GM12878 (cell line): Measurements from ENCODE around the gene CHERP. TPM values are rescaled to one million over a fixed set of nuclear protein-coding genes. Genes with fewer than 3 reads are reported as not detected.
A peak's percentile ranks its signal among the peaks of the same experiment; 100 is the strongest.

Experiments
- FOS ChIP-seq: IDR thresholded peaks from 3 replicates; pipeline ENCODE4 v1.6.1; 2011; ENCODE audit warnings: borderline replicate concordance; ENCODE audit not compliant: insufficient read length; ENCODE audit errors: extremely low read depth
- NFYB ChIP-seq: IDR thresholded peaks from 2 replicates; pipeline ENCODE4 v1.6.1; 2011; ENCODE audit warnings: low read depth, mild to moderate bottlenecking, low read length, improper control_type of control experiment, moderate library complexity; ENCODE audit not compliant: insufficient read depth
- POU2F2 ChIP-seq: IDR thresholded peaks from 3 replicates; pipeline ENCODE4 v1.6.1; 2011; ENCODE audit warnings: low read depth, mild to moderate bottlenecking, low read length, borderline replicate concordance
- SMARCA5 ChIP-seq: fragments of 450-650 bp; IDR thresholded peaks from 2 replicates; pipeline ENCODE4 v1.6.1; 2017; ENCODE audit warnings: mild to moderate bottlenecking
- ZNF207 ChIP-seq: fragments of 450-650 bp; IDR thresholded peaks from 2 replicates; pipeline ENCODE4 v1.6.1; 2014; ENCODE audit warnings: antibody characterized with exemption, mild to moderate bottlenecking, borderline replicate concordance
- ZNF384 ChIP-seq: IDR thresholded peaks from 2 replicates; pipeline ENCODE4 v1.6.1; 2012; ENCODE audit warnings: low read depth, mild to moderate bottlenecking, low read length, improper control_type of control experiment, borderline replicate concordance
- polyA plus RNA-seq, 11 experiments: library from polyadenylated mRNA; depleted of rRNA in 4 of 11; unstranded in 6 of 11; stranded (reverse) in 5 of 11; fragments of >200 nt; fragmentation: Nextera tagmentation in 4 of 11; fragmentation: Illumina TruSeq in 1 of 11; extraction: Ambion mirVana in 4 of 11; extraction: Trizol in 1 of 11; gene quantifications; 1 replicate in 1 of 11; 2 replicates in 10 of 11; pipeline versions ENCODE4 v1.2.1 to v1.2.3, GENCODE V29; 2011 to 2016; ENCODE audit warnings: inconsistent platforms in 2 of 11, missing spikeins in 2 of 11, low read depth in 1 of 11
- total RNA-seq, 4 experiments: library from RNA; depleted of rRNA in 3 of 4; stranded (reverse); fragments of >200 nt in 3 of 4; fragmentation: Illumina TruSeq in 1 of 4; extraction: Trizol in 1 of 4; gene quantifications; 2 replicates each; pipeline versions ENCODE4 v1.2.1 to v1.2.3, GENCODE V29; 2013 to 2021
- TF ChIP-seq, protein P1 (sequence below): IDR thresholded peaks from 2 replicates; pipeline ENCODE4 v1.6.1; 2012; ENCODE audit warnings: low read depth, low read length, improper control_type of control experiment
- TF ChIP-seq, protein P2 (sequence below): fragments of 450-650 bp; conservative IDR thresholded peaks from 2 replicates; pipeline ENCODE4 v1.6.1; 2017; ENCODE audit warnings: mild to moderate bottlenecking, moderate library complexity

CHERP gene
- total and polyA plus RNA-seq, 10 of the 15 experiments (the other 5 are each of a cell fraction or from before 2014, with no cell fraction given) = 0.66 to 65.3 (median 12.2) TPM

DNA sequence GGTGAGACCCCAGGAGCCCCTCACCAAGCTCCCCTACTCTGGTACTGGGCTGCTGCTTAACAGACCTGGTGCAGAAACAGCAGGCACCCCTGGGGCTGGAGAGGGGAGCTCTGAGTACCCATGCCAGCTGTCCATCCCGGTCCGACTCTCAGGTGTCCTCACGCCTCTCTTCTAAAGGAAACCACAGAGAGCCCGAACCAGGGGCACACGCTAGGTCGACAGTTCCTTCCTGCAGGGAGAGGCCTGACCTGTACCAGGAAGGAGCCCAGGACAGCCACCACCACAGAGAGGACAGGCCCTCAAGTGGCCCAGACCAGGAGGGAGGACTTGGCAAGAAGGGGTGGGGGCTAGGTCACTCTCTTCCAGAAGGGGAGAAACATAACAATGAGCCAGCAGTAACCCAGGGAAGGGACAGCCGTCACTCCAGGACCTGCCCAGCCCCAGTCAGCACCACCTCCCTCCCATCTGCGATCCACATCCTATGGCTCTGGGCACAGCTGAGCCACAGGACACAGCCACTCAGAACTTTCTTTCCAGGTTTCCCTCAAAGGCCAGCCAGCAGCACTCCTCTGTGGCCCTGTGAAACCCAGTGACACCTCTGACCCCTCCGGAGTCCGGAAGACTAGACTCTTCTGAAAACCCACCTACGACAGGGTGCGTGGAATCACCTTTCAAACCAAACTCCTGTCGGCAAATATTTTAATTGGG lies 43.0 kb upstream of the CHERP start (continued):
- TF ChIP-seq, protein P1, sequence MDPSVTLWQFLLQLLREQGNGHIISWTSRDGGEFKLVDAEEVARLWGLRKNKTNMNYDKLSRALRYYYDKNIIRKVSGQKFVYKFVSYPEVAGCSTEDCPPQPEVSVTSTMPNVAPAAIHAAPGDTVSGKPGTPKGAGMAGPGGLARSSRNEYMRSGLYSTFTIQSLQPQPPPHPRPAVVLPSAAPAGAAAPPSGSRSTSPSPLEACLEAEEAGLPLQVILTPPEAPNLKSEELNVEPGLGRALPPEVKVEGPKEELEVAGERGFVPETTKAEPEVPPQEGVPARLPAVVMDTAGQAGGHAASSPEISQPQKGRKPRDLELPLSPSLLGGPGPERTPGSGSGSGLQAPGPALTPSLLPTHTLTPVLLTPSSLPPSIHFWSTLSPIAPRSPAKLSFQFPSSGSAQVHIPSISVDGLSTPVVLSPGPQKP = no peak
- peak; percentile 64; the same call in 1 of the 2 replicates for TF ChIP-seq ZNF207
- TF ChIP-seq NFYB = 0 out of 2 replicates have a peak, but pooled peaks have one; percentile 9
- TF ChIP-seq, protein P2, sequence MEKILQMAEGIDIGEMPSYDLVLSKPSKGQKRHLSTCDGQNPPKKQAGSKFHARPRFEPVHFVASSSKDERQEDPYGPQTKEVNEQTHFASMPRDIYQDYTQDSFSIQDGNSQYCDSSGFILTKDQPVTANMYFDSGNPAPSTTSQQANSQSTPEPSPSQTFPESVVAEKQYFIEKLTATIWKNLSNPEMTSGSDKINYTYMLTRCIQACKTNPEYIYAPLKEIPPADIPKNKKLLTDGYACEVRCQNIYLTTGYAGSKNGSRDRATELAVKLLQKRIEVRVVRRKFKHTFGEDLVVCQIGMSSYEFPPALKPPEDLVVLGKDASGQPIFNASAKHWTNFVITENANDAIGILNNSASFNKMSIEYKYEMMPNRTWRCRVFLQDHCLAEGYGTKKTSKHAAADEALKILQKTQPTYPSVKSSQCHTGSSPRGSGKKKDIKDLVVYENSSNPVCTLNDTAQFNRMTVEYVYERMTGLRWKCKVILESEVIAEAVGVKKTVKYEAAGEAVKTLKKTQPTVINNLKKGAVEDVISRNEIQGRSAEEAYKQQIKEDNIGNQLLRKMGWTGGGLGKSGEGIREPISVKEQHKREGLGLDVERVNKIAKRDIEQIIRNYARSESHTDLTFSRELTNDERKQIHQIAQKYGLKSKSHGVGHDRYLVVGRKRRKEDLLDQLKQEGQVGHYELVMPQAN = peak; percentile 62
- 0 out of 2 replicates have a peak, but pooled peaks have one; percentile 79 for TF ChIP-seq SMARCA5
- no peak for TF ChIP-seq ZNF384
- no peak for TF ChIP-seq FOS
- TF ChIP-seq POU2F2 = no peak; the same call in 2 of the 3 replicates
- TF ChIP-seq, all 136 proteins: peak for 21
